ENCODE results near the gene POLDIP2.

- TF ChIP-seq MAX (IDR thresholded peaks at IDR 0.05; ENCODE audit: insufficient read depth, insufficient read length) (no peak), EZH2 (IDR thresholded peaks at IDR 0.05; ENCODE audit: borderline replicate concordance, low read depth, low read length, severe bottlenecking) (no peak)
Observed at GRCh38 chr17:28392491-28392890, 35.2 kb upstream of the POLDIP2 start.

Data from endothelial cell of umbilical vein (primary cell).